ENCODE measurements around the gene LPCAT1. TPM values are rescaled to one million over a fixed set of nuclear protein-coding genes. Genes with fewer than 3 reads are reported as not detected.
"Not testable (repeated sequence)": the region's sequence is repeated elsewhere in the genome, so short reads cannot be mapped to it uniquely, and the experiment has no call there.

LPCAT1 gene
- total and polyA plus RNA-seq, 8 donors: 5.2 to 229 (median 14.4) TPM

GRCh38 chr5:1478271-1479035, 45.3 kb downstream of the LPCAT1 start:
- whole genome bisulfite sequencing, 5 donors: 71 to 74% (median 73%) methylated on average over 13 of the region's 13 CpGs
- no peak for DNase-seq
- Histone ChIP-seq H3K4me1 (peaks cover 0 to 16% (median 11%) of the 10 kb centered on the region in 4 donors), H3K27me3 (no peaks in the 10 kb centered on the region), H3K27ac (peak overlapping the region in 3 of 5 donors; percentile 56 to 75 (median 61)), H3K4me3 (no peak overlapping the region), H3K9me3 (no peaks in the 10 kb centered on the region), H3K36me3 (peaks cover 22 to 76% (median 58%) of the 10 kb centered on the region in 4 donors)
- TF ChIP-seq CTCF (IDR thresholded peaks at IDR 0.05) (no peak), POLR2AphosphoS5 (IDR thresholded peaks at IDR 0.05) (no peak), EP300 (IDR thresholded peaks at IDR 0.05) (no peak), POLR2A (IDR thresholded peaks at IDR 0.05) (no peak)
- intact Hi-C loops (cut with DNase I; ENCODE audit: low total_unique reads): loop anchor here (10.0 kb wide), 1 partner anchor 146 kb away; no protein-coding TSS in a partner anchor

- H3K4me1 ChIP-seq: peaks cover 0 to 16% (median 11%) of the 10 kb centered on the region in 4 donors
- WGBS, 5 donors: 83 to 94% (median 89%) methylated on average over 14 to 16 of the region's 16 CpGs
- no peaks in the 10 kb centered on the region for H3K9me3 ChIP-seq
- peak; percentile 36 to 50 for DNase-seq
- peaks cover 22 to 80% (median 58%) of the 10 kb centered on the region in 4 donors for H3K36me3 ChIP-seq
- intact Hi-C loops (cut with DNase I; ENCODE audit: low total_unique reads): loop anchor here (10.0 kb wide), 1 partner anchor 147 kb away; no protein-coding TSS in a partner anchor
- H3K27me3 ChIP-seq: no peaks in the 10 kb centered on the region
- H3K4me3 ChIP-seq: no peak overlapping the region
- H3K27ac ChIP-seq: peak overlapping the region in 3 of 5 donors; percentile 56 to 75 (median 60)
- TF ChIP-seq EP300 (IDR thresholded peaks at IDR 0.05): no peak
- no peak for TF ChIP-seq CTCF (IDR thresholded peaks at IDR 0.05)
- TF ChIP-seq POLR2A (IDR thresholded peaks at IDR 0.05): no peak
- TF ChIP-seq POLR2AphosphoS5 (IDR thresholded peaks at IDR 0.05): peak in 1 of 3 donors; percentile 22
These were observed 46.4 kb downstream of the LPCAT1 start for GRCh38 chr5:1477341-1477740.

DNA sequence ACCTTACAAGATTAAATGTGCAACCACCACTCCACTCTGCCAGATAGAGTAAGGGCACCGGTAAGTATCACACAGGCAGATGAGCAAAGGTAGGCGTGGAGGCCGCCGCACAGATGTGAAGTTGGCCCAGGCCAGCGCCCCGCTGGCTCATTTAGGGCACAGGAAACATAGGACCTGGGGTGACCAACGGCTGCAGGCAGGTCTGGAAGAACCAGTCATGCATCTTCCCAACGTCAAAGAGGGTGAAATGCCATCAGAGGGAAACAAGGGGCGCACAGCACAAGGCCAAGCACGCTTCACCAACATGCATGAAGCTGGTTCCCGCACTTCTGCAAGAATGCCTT, 46.8 kb downstream of the LPCAT1 start:
- H3K9me3 ChIP-seq: no peaks in the 10 kb centered on the region
- 89 to 93% (median 91%) methylated on average over 11 of the region's 11 CpGs for WGBS, 5 donors
- H3K4me1 ChIP-seq: peaks cover 0 to 16% (median 11%) of the 10 kb centered on the region in 4 donors
- no peak for TF ChIP-seq EP300 (IDR thresholded peaks at IDR 0.05)
- no peak for TF ChIP-seq CTCF (IDR thresholded peaks at IDR 0.05)
- TF ChIP-seq POLR2A (IDR thresholded peaks at IDR 0.05): no peak
- TF ChIP-seq POLR2AphosphoS5 (IDR thresholded peaks at IDR 0.05): no peak
- H3K27ac ChIP-seq: peak overlapping the region in 3 of 5 donors; percentile 56 to 75 (median 60)
- H3K36me3 ChIP-seq: peaks cover 22 to 84% (median 60%) of the 10 kb centered on the region in 4 donors
- H3K27me3 ChIP-seq: no peaks in the 10 kb centered on the region
- intact Hi-C loops (cut with DNase I; ENCODE audit: low total_unique reads): loop anchor here (10.0 kb wide), 1 partner anchor 148 kb away; no protein-coding TSS in a partner anchor
- H3K4me3 ChIP-seq: no peak overlapping the region
- no peak for DNase-seq

DNA sequence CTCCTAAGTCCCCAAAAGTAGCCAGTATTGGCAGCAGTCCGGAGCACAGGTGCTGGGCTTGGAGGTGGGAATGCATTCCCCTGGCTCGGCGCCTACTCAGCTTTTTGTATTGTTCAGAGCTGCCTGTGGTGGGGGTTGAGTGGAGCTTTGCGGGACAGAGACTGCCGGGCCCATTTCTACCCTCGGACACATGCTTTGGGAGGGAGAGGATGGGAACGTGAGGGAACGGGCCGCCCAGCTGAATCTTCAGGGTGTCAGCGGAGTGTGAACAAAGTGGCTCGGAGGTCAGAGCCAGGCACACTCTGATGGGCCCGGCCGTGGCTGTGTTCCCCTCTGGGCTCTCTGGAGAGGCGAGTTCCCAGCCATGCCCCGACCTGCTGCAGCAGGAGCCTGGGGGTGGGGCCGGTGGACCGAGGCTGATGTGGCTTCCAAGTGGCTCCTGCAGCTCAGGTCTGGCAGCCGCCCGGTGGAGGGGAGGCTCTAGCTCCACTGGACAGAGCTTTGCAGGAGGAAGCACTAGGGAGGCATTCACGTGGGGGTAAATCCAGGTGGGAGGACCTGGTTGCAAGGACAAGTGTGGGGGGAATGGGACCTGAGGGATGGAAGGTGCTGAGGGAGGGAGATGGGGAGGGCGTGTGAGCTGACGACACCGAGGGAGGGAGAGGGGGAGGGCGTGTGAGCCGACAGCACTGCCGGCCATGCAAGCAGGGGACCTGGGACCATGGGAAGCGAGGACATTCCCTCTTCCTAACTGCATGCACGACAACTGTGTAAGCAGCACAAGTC, 47.4 kb downstream of the LPCAT1 start:
- Histone ChIP-seq H3K4me3 (no peak overlapping the region), H3K27ac (peak overlapping the region in 3 of 5 donors; percentile 56 to 75 (median 60))
- intact Hi-C loops (cut with DNase I; ENCODE audit: low total_unique reads): loop anchor here (10.0 kb wide), 1 partner anchor 148 kb away; no protein-coding TSS in a partner anchor

DNA sequence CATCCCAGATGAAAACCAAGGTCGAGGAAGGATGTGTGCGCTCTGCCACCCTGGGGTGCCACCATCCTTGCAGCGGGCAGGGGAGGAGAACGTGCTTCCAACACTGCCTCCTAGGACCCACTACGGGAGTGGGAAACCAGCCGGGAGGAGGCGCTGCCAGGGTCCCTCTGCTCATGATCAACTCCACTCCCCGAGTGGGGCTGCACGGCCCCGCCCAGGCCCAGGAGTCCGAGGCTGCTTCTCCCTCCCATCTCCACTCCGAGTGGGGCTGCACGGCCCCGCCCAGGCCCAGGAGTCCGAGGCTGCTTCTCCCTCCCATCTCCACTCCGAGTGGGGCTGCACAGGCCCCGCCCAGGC, 48.2 kb downstream of the LPCAT1 start:
- H3K36me3 ChIP-seq: peaks cover 22 to 89% (median 67%) of the 10 kb centered on the region in 4 donors
- peaks cover 0 to 16% (median 13%) of the 10 kb centered on the region in 4 donors for H3K4me1 ChIP-seq
- WGBS, 5 donors: 84 to 91% (median 88%) methylated on average over 13 to 17 of the region's 17 CpGs
- H3K4me3 ChIP-seq, H3K9me3 ChIP-seq, DNase-seq, H3K27me3 ChIP-seq: not testable (repeated sequence)
- intact Hi-C loops (cut with DNase I; ENCODE audit: low total_unique reads): loop anchor here (10.0 kb wide), 1 partner anchor 149 kb away; no protein-coding TSS in a partner anchor
- peak overlapping the region in 1 of 5 donors; percentile 31 for H3K27ac ChIP-seq

More for the DNA sequence above, 47.4 kb downstream of the LPCAT1 start:
- Histone ChIP-seq H3K27me3 (no peaks in the 10 kb centered on the region), H3K9me3 (no peaks in the 10 kb centered on the region), H3K4me1 (peaks cover 0 to 16% (median 11%) of the 10 kb centered on the region in 4 donors), H3K36me3 (peaks cover 22 to 83% (median 61%) of the 10 kb centered on the region in 4 donors)
- DNase-seq: no peak
- no peak for TF ChIP-seq CTCF (IDR thresholded peaks at IDR 0.05)
- no peak for TF ChIP-seq POLR2AphosphoS5 (IDR thresholded peaks at IDR 0.05)
- TF ChIP-seq POLR2A (IDR thresholded peaks at IDR 0.05): no peak
- no peak for TF ChIP-seq EP300 (IDR thresholded peaks at IDR 0.05)
- WGBS, 5 donors: 85 to 94% (median 90%) methylated on average over 20 to 28 of the region's 28 CpGs

Measured in stomach (tissue), 9 donors.